ENCODE results near the gene TYW3.
A peak's percentile ranks its signal among the peaks of the same experiment; 100 is the strongest.

Gene TYW3

DNA sequence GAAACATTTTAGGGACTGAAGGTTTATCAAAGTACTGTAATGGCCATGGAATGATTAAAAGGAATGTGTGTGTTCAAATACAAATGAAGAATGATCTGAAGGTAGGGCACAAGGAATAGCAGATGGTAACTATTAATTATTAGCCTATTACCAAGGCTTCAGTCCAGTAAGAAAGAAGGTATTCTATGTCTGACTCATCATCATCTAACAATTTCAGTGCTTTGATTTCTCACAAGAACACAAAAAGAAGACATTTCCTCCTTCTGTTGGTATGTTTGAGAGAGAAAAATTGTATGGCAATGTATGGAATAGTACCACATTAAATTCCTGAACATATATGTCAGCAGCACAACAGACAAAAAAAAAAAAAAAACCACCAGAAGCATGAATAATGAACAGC is 57.5 kb downstream of the TYW3 start:
- DNase-seq (ENCODE audit: low read depth in 2 of 2) = peak; percentile 52 to 53

DNA sequence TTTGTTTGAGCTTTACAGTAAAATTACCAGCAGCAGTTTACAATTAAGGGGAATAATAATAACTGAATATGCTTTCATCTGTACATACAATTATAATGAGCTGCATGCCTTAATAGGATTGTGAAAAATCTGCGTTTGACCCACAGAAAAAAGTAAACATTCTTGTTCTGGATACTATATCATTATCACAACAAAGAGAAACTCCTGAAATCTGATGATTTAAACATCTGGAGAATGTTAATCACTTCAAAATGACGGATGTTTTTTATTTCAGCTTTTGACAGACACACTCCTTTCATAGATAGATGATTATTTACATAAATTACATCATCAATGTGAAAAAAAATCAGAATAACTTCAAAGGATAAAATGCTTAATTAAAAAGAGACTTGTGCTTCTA is 58.5 kb downstream of the TYW3 start:
- DNase-seq (ENCODE audit: low read depth in 2 of 2) = no peak

GRCh38 chr1:74799119-74799657 is 66.2 kb downstream of the TYW3 start:
- no peak for DNase-seq (ENCODE audit: low read depth in 2 of 2)

DNA sequence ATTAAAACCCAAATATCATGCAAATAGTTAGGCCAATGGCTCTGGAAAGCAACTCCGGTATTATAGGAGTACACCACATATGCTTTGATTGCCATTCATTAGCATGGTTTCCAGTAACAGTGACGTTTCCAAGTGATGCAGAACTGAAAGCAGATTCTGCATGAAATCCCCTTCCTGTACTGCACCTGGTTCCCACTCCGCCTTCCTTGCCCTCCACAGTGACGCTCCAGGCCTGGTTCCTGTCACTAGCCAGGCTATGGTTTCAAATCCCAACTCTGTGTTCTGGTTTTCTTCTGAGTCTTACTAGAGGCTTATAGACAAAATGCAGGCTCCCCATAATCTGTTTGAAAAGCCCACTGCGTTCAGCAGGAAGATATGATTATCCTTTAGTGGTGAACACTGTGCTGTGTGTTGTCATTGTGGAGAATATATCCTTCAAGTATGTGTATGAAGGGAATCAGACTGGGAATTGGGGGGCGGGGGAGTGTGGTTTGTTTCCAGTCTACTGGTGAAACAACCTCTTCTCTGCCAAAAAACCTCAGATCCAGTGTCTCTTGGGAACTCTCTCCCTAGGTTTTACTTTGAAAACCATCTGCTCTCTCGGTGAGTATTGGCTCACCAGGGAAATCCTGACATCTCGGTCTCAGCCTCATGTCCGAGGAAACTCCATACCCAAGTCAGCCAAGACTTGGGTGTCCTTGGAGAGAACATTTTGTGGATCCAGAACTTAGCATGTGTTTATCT is 78.7 kb downstream of the TYW3 start:
- no peak for DNase-seq (ENCODE audit: low read depth in 2 of 2)

- DNase-seq (ENCODE audit: low read depth in 2 of 2) = no peak
Observed at GRCh38 chr1:74812180-74812541, 79.2 kb downstream of the TYW3 start.

Measured in fibroblast of skin of left biceps (primary cell).